DND-41 (cell line): ENCODE data around the gene ZNF45.

Source experiments
- CTCF ChIP-seq: IDR thresholded peaks from 2 replicates; pipeline ENCODE4 v1.5.1; 2012; ENCODE audit warnings: borderline replicate concordance, low read length, moderate library complexity, mild to moderate bottlenecking; ENCODE audit not compliant: poor library complexity, severe bottlenecking; ENCODE audit errors: extremely low read depth
- EZH2 ChIP-seq: IDR thresholded peaks from 3 replicates; pipeline ENCODE4 v1.6.1; 2012; ENCODE audit warnings: borderline replicate concordance, low read depth, mild to moderate bottlenecking, moderate library complexity, low read length, inconsistent platforms; ENCODE audit not compliant: severe bottlenecking

GRCh38 chr19:43895727-43896308 is 39.3 kb downstream of the ZNF45 start:
- no peak for TF ChIP-seq CTCF
- no peak for TF ChIP-seq EZH2
